NCI-H128 (cell line): ENCODE measurements around the gene ARL16.
"Not testable (repeated sequence)": the region's sequence is repeated elsewhere in the genome, so short reads cannot be mapped to it uniquely, and the experiment has no call there.

Source experiments
- DNase-seq: peaks from one replicate; lab custom pipeline; 2025; ENCODE audit not compliant: unreplicated experiment; lab: John Stamatoyannopoulos, UW

Gene ARL16

GRCh38 chr17:81696218-81696941 lies 12.8 kb upstream of the ARL16 start:
- DNase-seq = no peak

GRCh38 chr17:81695801-81696200 lies 12.2 kb upstream of the ARL16 start:
- DNase-seq = no peak

- no peak for DNase-seq
These were observed 11.6 kb upstream of the ARL16 start for GRCh38 chr17:81695211-81695610.

GRCh38 chr17:81694810-81695209 lies 11.2 kb upstream of the ARL16 start:
- DNase-seq = no peak

GRCh38 chr17:81693509-81694210 lies 10.1 kb upstream of the ARL16 start:
- DNase-seq = no peak

- DNase-seq = no peak
These were observed 8.0 kb upstream of the ARL16 start for GRCh38 chr17:81691608-81692007.

GRCh38 chr17:81691196-81691595 lies 7.6 kb upstream of the ARL16 start:
- no peak for DNase-seq

- no peak for DNase-seq
These were observed 7.0 kb upstream of the ARL16 start for GRCh38 chr17:81690549-81690948.

GRCh38 chr17:81690066-81690465 lies 6.5 kb upstream of the ARL16 start:
- DNase-seq = no peak

- no peak for DNase-seq
These were observed 5.0 kb upstream of the ARL16 start for GRCh38 chr17:81688616-81689015.

GRCh38 chr17:81687770-81688541 lies 4.4 kb upstream of the ARL16 start:
- DNase-seq = no peak

GRCh38 chr17:81686614-81687013 lies 3.0 kb upstream of the ARL16 start:
- DNase-seq = no peak

GRCh38 chr17:81685108-81685507 lies 1.5 kb upstream of the ARL16 start:
- DNase-seq = no peak

GRCh38 chr17:81684442-81684911 lies 880 bp upstream of the ARL16 start:
- DNase-seq = no peak

GRCh38 chr17:81683208-81683583 lies 401 bp downstream of the ARL16 start:
- DNase-seq = no peak

GRCh38 chr17:81682565-81683207 lies 911 bp downstream of the ARL16 start:
- no peak for DNase-seq

- no peak for DNase-seq
These were observed 1.9 kb downstream of the ARL16 start for GRCh38 chr17:81681672-81682071.

GRCh38 chr17:81680150-81680549 lies 3.4 kb downstream of the ARL16 start:
- no peak for DNase-seq

- no peak for DNase-seq
These were observed 6.7 kb downstream of the ARL16 start for GRCh38 chr17:81676906-81677305.

GRCh38 chr17:81675515-81676221 lies 7.9 kb downstream of the ARL16 start:
- DNase-seq = not testable (repeated sequence)
